Gastroesophageal sphincter (tissue), 4 donors: ENCODE results near the gene SREBF2. TPM values are rescaled to one million over a fixed set of nuclear protein-coding genes. Genes with fewer than 3 reads are reported as not detected.

ENCODE experiments used
- ATAC-seq: fragments of 150-250 bp; one replicate; pipeline ENCODE4 v1.9.1; 2016; ENCODE audit warnings: mild to moderate bottlenecking, moderate library complexity
- H3K27ac ChIP-seq, 4 donors: fragments of 200-600 bp; sonication (generic) in 3 of 4; 1 replicate in 3 of 4; 2 replicates in 1 of 4; pipeline ENCODE4 v1.5.1; 2016 to 2019
- H3K27me3 ChIP-seq: fragments of 200-600 bp; sonication (generic); one replicate; pipeline ENCODE4 v1.5.1; 2019
- H3K36me3 ChIP-seq, 2 donors: fragments of 200-600 bp; sonication (generic); one replicate each; pipeline ENCODE4 v1.5.1; 2019; ENCODE audit warnings: control low read depth in 1 of 2
- H3K4me1 ChIP-seq, 3 donors: fragments of 200-600 bp; sonication (generic); 1 replicate in 2 of 3; 2 replicates in 1 of 3; pipeline ENCODE4 v1.5.1; 2016 to 2019; ENCODE audit warnings: control low read depth in 2 of 3
- H3K4me3 ChIP-seq, 2 donors: fragments of 200-600 bp; sonication (generic); one replicate each; pipeline ENCODE4 v1.5.1; 2019; ENCODE audit warnings: mild to moderate bottlenecking in 1 of 2, moderate library complexity in 1 of 2
- H3K9me3 ChIP-seq, 3 donors: fragments of 200-600 bp; sonication (generic); one replicate each; pipeline ENCODE4 v1.5.1; 2017 to 2019; ENCODE audit warnings: control low read depth in 2 of 3
- CTCF ChIP-seq, 4 experiments: fragments of 200-600 bp in 2 of 4; fragments of 450-650 bp in 2 of 4; sonication (generic) in 1 of 4; IDR thresholded peaks; one replicate each; pipeline ENCODE4 v1.5.1; 2017 to 2019; ENCODE audit warnings: antibody characterized with exemption in 4 of 4, mild to moderate bottlenecking in 2 of 4, moderate library complexity in 2 of 4
- EP300 ChIP-seq: sonication (generic); formaldehyde crosslinking; IDR thresholded peaks from one replicate; pipeline ENCODE4 v1.6.1; 2017; ENCODE audit warnings: antibody characterized with exemption, mild to moderate bottlenecking
- POLR2A ChIP-seq, 2 donors: fragments of 450-650 bp; IDR thresholded peaks; one replicate each; pipeline ENCODE4 v1.6.1; 2017; ENCODE audit warnings: antibody characterized with exemption in 2 of 2, mild to moderate bottlenecking in 2 of 2, moderate library complexity in 1 of 2
- POLR2AphosphoS5 ChIP-seq: sonication (generic); formaldehyde crosslinking; IDR thresholded peaks from one replicate; pipeline ENCODE4 v1.6.1; 2017; ENCODE audit warnings: antibody characterized with exemption
- WGBS, 2 donors: methylation state at CpG; one replicate each; pipeline ENCODE4 v1.1.5; 2018; ENCODE audit warnings: low coverage in 1 of 2; 5-methylcytosine and 5-hydroxymethylcytosine counted together
- total RNA-seq, 4 donors: library from RNA; depleted of rRNA; stranded (reverse); fragments of >200 nt; gene quantifications; one replicate each; pipeline ENCODE4 v1.1.0, GENCODE V29; 2016

The SREBF2 gene
- total RNA-seq, 4 donors from 2014 or later = 39.7 to 101 (median 58.8) TPM

DNA sequence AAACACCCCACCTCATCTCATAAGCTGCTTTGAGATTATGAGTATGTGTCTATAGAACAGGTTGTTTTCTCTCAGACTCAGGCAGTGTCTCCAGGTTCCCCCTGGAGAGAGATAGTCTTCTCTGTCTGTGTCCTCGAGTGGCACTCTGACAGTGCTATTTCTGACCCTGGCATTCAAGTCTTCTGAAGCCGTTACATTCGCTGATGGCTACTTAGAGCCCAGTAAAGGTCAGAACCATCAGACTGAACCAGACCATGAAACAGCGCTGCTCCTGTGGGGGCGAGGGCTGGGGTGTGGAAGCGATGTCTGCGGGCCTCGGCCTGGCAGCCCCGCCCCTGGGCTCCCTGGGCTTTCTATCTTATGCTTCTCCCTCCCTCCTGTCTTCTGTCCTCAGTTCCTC, 58.5 kb downstream of the SREBF2 start:
- no peak overlapping the region for H3K4me3 ChIP-seq
- H3K4me1 ChIP-seq = no peaks in the 10 kb centered on the region
- TF ChIP-seq POLR2AphosphoS5 = no peak
- H3K9me3 ChIP-seq = no peaks in the 10 kb centered on the region
- H3K36me3 ChIP-seq = peaks cover 0 to 98% of the 10 kb centered on the region in 2 donors
- H3K27ac ChIP-seq = no peak overlapping the region
- 87 to 97% methylated on average over 3 to 7 of the region's 9 CpGs for WGBS, 2 donors
- ATAC-seq = no peak
- H3K27me3 ChIP-seq = no peaks in the 10 kb centered on the region

GRCh38 chr22:41892721-41893120, 59.8 kb downstream of the SREBF2 start:
- Histone ChIP-seq H3K4me1 (no peaks in the 10 kb centered on the region), H3K4me3 (no peak overlapping the region), H3K9me3 (no peaks in the 10 kb centered on the region), H3K27me3 (no peaks in the 10 kb centered on the region), H3K27ac (no peak overlapping the region), H3K36me3 (peaks cover 0 to 98% of the 10 kb centered on the region in 2 donors)
- WGBS, 2 donors = no CpG with 5 or more reads among the region's 4 CpGs
- TF ChIP-seq EP300 (no peak), POLR2AphosphoS5 (no peak), CTCF (IDR thresholded peaks at IDR 0.05) (no peak), POLR2A (IDR thresholded peaks at IDR 0.05) (no peak)
- no peak for ATAC-seq

- ATAC-seq = no peak
- H3K4me3 ChIP-seq = no peak overlapping the region
- peaks cover 0 to 98% of the 10 kb centered on the region in 2 donors for H3K36me3 ChIP-seq
- H3K9me3 ChIP-seq = no peaks in the 10 kb centered on the region
- H3K4me1 ChIP-seq = no peaks in the 10 kb centered on the region
- no peak for TF ChIP-seq CTCF (IDR thresholded peaks at IDR 0.05)
- no peak for TF ChIP-seq POLR2AphosphoS5
- no peak for TF ChIP-seq POLR2A (IDR thresholded peaks at IDR 0.05)
- H3K27me3 ChIP-seq = no peaks in the 10 kb centered on the region
- no peak overlapping the region for H3K27ac ChIP-seq
- WGBS, 2 donors = 66 to 83% methylated on average over 4 to 6 of the region's 7 CpGs
Observed at GRCh38 chr22:41893591-41894375, 60.9 kb downstream of the SREBF2 start.

- no peak for ATAC-seq
Observed at GRCh38 chr22:41898645-41899044, 65.7 kb downstream of the SREBF2 start.

DNA sequence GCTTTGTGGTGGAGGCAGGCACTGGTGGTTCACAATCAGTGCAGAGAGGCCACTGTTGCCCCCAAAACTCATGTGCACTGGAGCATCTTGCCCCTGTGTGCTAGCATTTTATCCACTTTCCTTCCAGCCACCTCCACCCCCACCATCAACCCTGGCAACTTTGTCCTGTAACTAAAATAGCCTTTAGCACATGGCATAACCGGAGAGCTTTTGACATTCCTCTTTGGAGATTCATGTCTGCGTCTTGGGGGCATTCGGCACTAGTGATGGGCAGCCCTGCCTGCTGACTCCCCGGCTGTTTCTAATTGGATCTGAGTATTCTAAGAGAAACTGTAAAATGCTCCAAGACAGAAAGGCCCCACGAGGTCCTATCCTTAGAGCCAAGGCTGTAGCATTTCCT, 66.2 kb downstream of the SREBF2 start:
- TF ChIP-seq CTCF (IDR thresholded peaks at IDR 0.05) (no peak), EP300 (no peak), POLR2A (IDR thresholded peaks at IDR 0.05) (no peak), POLR2AphosphoS5 (no peak)
- H3K36me3 ChIP-seq = peaks cover 0 to 100% of the 10 kb centered on the region in 2 donors
- H3K4me3 ChIP-seq = no peak overlapping the region
- H3K27ac ChIP-seq = no peak overlapping the region
- 63% methylated on average over 2 of the region's 5 CpGs; no CpG with 5 or more reads in 1 of the 2 donors for WGBS, 2 donors
- no peaks in the 10 kb centered on the region for H3K9me3 ChIP-seq
- H3K4me1 ChIP-seq = no peaks in the 10 kb centered on the region
- H3K27me3 ChIP-seq = no peaks in the 10 kb centered on the region
- ATAC-seq = no peak

More at GRCh38 chr22:41898645-41899044, 65.7 kb downstream of the SREBF2 start:
- H3K27me3 ChIP-seq = no peaks in the 10 kb centered on the region
- H3K36me3 ChIP-seq = peaks cover 0 to 100% of the 10 kb centered on the region in 2 donors
- no peaks in the 10 kb centered on the region for H3K4me1 ChIP-seq
- H3K4me3 ChIP-seq = no peak overlapping the region
- no peaks in the 10 kb centered on the region for H3K9me3 ChIP-seq
- WGBS, 2 donors = 87% methylated on average over 8 of the region's 11 CpGs; no CpG with 5 or more reads in 1 of the 2 donors
- TF ChIP-seq POLR2AphosphoS5 = no peak
- TF ChIP-seq POLR2A (IDR thresholded peaks at IDR 0.05) = no peak
- no peak for TF ChIP-seq CTCF (IDR thresholded peaks at IDR 0.05)
- no peak for TF ChIP-seq EP300
- no peak overlapping the region for H3K27ac ChIP-seq
